Measurements from ENCODE around the gene CENPH. TPM values are rescaled to one million over a fixed set of nuclear protein-coding genes. Genes with fewer than 3 reads are reported as not detected.
"Not testable (repeated sequence)": the region's sequence is repeated elsewhere in the genome, so short reads cannot be mapped to it uniquely, and the experiment has no call there.

CENPH gene
- total RNA-seq, 1 donor from 2014 or later, result 17.1 TPM

DNA sequence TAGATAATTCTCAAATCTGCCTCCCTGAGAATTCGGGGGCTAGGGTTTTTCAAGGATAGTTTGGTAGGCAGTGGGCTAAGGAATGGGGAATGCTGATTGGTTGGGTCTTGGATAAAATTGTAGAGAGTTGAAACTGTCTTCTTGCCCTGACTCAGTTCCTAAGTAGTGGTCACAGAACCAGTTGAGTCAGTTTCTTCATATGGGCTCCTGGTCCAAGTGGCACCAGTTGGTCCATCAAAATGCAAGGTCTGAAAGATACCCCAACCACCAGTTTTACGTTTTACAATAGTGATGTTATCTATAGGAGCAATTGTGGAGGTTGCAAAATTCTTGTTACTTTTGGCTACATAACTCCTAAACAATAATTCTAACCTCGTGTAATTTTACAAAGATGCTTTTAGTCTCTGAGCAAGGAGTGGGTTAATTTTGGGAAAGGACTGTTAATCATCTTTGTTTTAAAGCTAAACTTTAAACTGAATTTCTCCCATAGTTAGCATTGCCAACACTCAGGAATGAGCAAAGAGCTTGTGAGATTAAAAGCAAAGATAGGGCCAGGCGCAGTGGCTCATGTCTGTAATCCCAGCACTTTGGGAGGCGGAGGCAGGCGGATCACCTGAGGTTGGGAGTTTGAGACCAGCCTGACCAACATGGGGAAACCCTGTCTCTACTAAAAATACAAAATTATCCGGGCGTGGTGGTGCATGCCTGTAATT is 53.0 kb downstream of the CENPH start:
- FAIRE-seq, result no peak

DNA sequence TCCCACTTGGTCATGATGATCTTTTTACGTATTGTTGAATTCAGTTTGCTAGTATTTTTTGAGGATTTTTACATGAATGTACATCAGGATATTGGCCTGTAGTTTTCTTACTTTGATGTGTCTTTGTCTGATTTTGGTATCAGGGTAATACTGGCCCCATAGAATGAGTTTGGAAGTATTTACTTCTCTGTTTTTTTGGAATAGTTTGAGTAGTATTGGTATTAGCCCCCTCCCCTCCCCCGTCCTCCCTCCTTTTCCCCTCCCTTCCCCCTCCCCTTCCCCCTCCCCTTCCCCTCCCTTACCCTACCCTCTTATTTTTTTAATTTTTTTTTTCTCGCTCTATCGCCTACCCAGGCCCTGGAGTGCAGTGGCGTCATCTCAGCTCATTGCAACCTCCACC is 55.6 kb downstream of the CENPH start:
- no peak for DNase-seq (ENCODE audit: low spot score in 2 of 2)
- FAIRE-seq, result no peak

More for the DNA sequence above, 53.0 kb downstream of the CENPH start:
- no peak for DNase-seq (ENCODE audit: low spot score in 2 of 2)

DNA sequence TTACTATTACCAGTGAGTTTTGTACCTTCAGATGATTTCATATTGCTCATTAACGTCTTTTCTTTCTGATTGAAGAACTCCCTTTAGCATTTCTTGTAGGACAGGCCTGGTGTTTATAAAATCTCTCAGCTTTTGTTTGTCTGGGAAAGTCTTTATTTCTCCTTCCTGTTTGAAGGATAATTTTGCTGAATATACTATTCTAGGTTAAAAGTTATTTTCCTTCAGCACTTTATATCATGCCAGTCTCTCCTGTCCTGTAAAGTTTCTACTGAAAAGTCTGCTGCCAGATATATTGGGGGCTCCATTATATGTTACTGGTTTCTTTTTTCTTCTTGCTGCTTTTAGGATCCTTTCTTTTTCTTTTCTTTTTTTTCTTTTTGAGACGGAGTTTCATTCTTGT is 58.6 kb downstream of the CENPH start:
- no peak for DNase-seq (ENCODE audit: low spot score in 2 of 2)
- no peak for FAIRE-seq

DNA sequence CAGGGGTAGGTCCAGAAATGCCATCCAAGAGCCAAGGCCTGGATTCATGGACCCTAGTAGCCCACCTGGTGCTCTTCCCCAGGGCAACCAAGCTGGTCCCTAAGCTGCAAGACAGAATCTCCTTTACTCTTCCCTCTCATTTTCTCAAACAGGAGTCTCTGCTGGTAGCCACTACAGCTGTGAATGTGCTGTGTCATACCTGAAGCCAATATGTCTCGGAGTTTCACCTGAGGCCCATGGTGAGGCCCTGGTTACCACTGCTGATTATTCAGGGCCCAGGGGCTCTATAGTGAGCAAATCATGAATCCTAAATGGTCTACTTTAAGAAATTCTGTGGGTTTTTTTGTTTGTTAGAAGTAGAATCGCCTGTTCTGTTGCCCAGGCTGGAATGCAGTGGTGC is 61.2 kb downstream of the CENPH start:
- DNase-seq (ENCODE audit: low spot score in 2 of 2) (no peak), FAIRE-seq (no peak)

DNA sequence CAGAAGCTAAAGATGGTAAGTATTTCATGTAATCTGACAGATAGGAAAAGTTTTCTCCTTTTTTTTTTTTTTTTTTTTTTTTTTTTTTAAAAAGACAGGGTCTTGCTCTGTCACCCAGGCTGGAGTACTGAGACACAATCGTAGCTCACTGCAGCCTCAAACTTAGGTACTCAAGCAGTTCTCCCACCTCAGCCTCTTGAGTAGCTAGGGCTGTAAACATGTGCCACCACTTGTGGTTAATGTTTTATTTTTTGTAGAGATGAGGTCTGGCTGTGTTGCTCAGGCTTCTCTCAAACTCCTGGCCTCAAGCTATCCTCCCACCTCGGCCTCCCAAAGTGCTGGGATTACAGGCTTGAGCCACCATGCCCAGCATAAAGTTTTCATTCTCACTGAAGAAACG is 63.1 kb downstream of the CENPH start:
- DNase-seq (ENCODE audit: low spot score in 2 of 2) (no peak), FAIRE-seq (no peak)

DNA sequence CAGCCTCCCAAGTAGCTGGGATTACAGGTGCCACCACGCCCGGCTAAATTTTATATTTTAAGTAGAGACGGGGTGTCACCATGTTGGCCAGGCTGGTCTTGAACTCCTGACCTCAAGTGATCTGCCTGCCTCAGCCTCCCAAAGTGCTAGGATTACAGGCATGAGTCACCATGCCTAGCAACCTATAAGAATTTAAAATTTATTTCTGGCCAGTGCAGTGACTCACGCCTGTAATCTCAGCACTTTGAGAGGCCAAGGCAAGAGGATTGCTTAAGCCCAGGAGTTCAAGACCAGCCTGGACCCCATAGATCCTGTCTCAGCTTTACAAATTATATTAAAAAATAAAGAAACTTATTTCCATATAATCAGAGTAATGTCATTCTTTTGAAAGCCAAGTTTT is 66.6 kb downstream of the CENPH start:
- DNase-seq (ENCODE audit: low spot score in 2 of 2); FAIRE-seq: not testable (repeated sequence)

DNA sequence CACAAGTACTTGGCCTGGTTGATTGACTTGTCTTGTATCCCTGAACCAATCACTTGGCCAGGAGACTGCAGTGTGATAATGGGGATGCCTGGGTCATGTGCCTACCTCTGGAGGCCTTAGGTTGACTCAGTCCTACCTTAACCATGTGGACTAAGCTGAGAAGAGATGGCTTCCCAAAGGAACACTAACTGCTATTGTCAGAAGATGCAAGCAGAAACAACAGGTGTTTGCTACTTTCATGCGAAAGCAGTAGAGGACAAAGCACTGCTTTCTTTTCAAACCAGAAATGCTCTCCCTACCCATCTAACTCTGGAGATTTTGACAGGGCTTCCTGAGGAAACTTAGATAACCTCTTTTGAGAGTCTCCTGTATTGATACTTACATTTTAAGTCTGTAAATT is 68.2 kb downstream of the CENPH start:
- FAIRE-seq (no peak), DNase-seq (ENCODE audit: low spot score in 2 of 2) (no peak)

Small RNA genes lying within 50 kb of the gene (small RNA-seq; reads per million reads assigned to genes)
- gene SNORA50D, result not detected

Other genes starting within 250 kb of the CENPH start
- gene SLC30A5, start 95.6 kb upstream of the CENPH start, total RNA-seq, result 66.0 TPM
- 26.5 TPM for gene CCNB1, start 22.4 kb upstream of the CENPH start, total RNA-seq
- gene CDK7, start 45.3 kb downstream of the CENPH start, total RNA-seq, result 51.8 TPM
- 6.1 TPM for gene CCDC125, start 143.2 kb downstream of the CENPH start, total RNA-seq
- 12.6 TPM for gene AK6, start 179.9 kb downstream of the CENPH start, total RNA-seq
- gene TAF9, start 179.9 kb downstream of the CENPH start, total RNA-seq, result 103 TPM
- gene RAD17, start 180.2 kb downstream of the CENPH start, total RNA-seq, result 37.9 TPM
- gene MARVELD2, start 225.5 kb downstream of the CENPH start, total RNA-seq, result 0.41 TPM